Vagina (tissue), 2 donors: ENCODE data around the gene NSUN7. TPM values are rescaled to one million over a fixed set of nuclear protein-coding genes. Genes with fewer than 3 reads are reported as not detected.
A peak's percentile ranks its signal among the peaks of the same experiment; 100 is the strongest.

Experiments used
- DNase-seq, 2 donors: peaks; one replicate each; pipeline ENCODE4 v3.0.0-alpha.2; 2017; ENCODE audit errors: extremely low spot score in 2 of 2
- H3K27ac ChIP-seq: fragments of 200-600 bp; sonication (generic); one replicate; pipeline ENCODE4 v1.5.1; 2019
- H3K27me3 ChIP-seq: fragments of 200-600 bp; sonication (generic); one replicate; pipeline ENCODE4 v1.5.1; 2019
- H3K36me3 ChIP-seq, 2 donors: fragments of 200-600 bp; sonication (generic); one replicate each; pipeline ENCODE4 v1.5.1; 2017 to 2019
- H3K4me1 ChIP-seq: fragments of 200-600 bp; sonication (generic); one replicate; pipeline ENCODE4 v1.5.1; 2019
- H3K4me3 ChIP-seq, 2 donors: fragments of 200-600 bp; sonication (generic); 1 replicate in 1 of 2; 2 replicates in 1 of 2; pipeline ENCODE4 v1.5.1; 2016 to 2019
- H3K9me3 ChIP-seq: fragments of 200-600 bp; sonication (generic); one replicate; pipeline ENCODE4 v1.5.1; 2019
- POLR2A ChIP-seq, 2 donors: fragments of 450-650 bp; IDR thresholded peaks; one replicate each; pipeline ENCODE4 v1.6.1; 2017; ENCODE audit warnings: antibody characterized with exemption in 2 of 2, mild to moderate bottlenecking in 2 of 2, moderate library complexity in 2 of 2
- POLR2AphosphoS5 ChIP-seq, 2 donors: sonication (generic); formaldehyde crosslinking; IDR thresholded peaks; one replicate each; pipeline ENCODE4 v1.9.0; 2017; ENCODE audit warnings: antibody characterized with exemption in 2 of 2, mild to moderate bottlenecking in 2 of 2, low read depth in 1 of 2; ENCODE audit not compliant: insufficient read depth in 1 of 2
- intact Hi-C: fragments of 100-400 bp; cut with DNase I; formaldehyde crosslinking; loops from one replicate; pipeline ENCODE4 v1.15.1; 2023
- small RNA-seq: library from RNA; depleted of rRNA; stranded (forward); fragments of <200 nt; gene quantifications from one replicate; pipeline ENCODE3, GENCODE V24; 2016
- total RNA-seq: library from RNA; depleted of rRNA; stranded (reverse); fragments of >200 nt; gene quantifications from one replicate; pipeline ENCODE4 v1.2.3, GENCODE V29; 2016
- TF ChIP-seq, protein P1 (sequence below), 3 experiments: fragments of 450-650 bp in 2 of 3; fragments of 200-600 bp in 1 of 3; sonication (generic) in 1 of 3; IDR thresholded peaks; one replicate each; pipeline ENCODE4 v1.5.1; 2017 to 2019; ENCODE audit warnings: antibody characterized with exemption in 3 of 3, mild to moderate bottlenecking in 2 of 3, moderate library complexity in 2 of 3

Gene NSUN7
- total RNA-seq, 1 donor from 2014 or later: 5.6 TPM

DNA sequence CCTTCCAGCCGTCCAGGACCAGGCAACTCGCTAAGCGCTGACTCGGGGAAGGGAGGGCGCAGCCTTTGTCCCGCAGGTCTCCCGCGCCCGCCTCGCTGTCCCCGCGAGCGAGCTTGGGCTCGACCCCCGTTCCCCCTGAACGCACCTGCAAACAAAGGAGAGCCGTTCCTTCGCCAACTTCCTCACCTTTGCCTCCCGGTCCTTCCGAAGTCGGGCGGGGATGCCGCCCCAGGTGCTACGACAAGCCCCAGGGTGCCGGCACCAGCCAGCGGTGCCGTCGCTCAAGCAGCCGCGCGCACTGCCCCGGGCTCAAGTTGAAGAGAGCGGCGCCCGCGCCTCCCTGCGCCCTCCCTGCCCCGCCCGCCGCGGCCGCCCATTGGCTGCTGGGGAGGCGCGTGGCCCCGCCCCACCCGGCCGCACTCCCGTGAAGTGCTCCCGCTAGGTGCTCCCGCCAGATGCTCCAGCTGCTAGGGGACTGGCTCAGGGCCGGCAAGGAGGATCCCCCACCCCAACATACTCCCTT, 107.1 kb downstream of the NSUN7 start:
- TF ChIP-seq POLR2AphosphoS5 (IDR thresholded peaks at IDR 0.05; ENCODE audit: insufficient read depth in 1 of 2, low read depth in 1 of 2) (no peak), POLR2A (IDR thresholded peaks at IDR 0.05) (no peak)
- TF ChIP-seq, protein P1, sequence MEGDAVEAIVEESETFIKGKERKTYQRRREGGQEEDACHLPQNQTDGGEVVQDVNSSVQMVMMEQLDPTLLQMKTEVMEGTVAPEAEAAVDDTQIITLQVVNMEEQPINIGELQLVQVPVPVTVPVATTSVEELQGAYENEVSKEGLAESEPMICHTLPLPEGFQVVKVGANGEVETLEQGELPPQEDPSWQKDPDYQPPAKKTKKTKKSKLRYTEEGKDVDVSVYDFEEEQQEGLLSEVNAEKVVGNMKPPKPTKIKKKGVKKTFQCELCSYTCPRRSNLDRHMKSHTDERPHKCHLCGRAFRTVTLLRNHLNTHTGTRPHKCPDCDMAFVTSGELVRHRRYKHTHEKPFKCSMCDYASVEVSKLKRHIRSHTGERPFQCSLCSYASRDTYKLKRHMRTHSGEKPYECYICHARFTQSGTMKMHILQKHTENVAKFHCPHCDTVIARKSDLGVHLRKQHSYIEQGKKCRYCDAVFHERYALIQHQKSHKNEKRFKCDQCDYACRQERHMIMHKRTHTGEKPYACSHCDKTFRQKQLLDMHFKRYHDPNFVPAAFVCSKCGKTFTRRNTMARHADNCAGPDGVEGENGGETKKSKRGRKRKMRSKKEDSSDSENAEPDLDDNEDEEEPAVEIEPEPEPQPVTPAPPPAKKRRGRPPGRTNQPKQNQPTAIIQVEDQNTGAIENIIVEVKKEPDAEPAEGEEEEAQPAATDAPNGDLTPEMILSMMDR (IDR thresholded peaks at IDR 0.05): no peak
- Histone ChIP-seq H3K27me3 (no peaks in the 10 kb centered on the region), H3K4me3 (peak overlapping the region; percentile 21 to 34), H3K9me3 (no peaks in the 10 kb centered on the region), H3K36me3 (no peaks in the 10 kb centered on the region), H3K27ac (no peak overlapping the region), H3K4me1 (peaks cover 6% of the 10 kb centered on the region)
- intact Hi-C loops: no loop called here
- no peak for DNase-seq

DNA sequence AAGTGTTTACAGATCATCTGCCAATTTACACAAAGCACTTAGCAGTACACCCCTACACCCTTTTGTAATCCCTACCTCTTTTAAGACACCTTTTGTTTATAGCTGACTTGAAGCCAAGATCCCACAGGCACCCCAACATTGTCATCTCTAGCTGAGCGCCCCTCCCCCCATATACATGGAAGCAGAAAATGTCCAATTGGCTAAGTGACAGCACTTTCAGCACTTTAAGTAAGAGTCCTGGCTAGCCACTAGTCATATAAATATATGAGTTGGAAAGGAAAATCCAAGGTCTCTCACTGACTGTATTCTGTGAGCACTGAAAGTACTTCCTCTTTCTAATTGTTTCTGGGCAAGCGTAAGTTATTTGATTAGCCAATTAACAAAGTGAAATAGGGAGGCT, 108.2 kb downstream of the NSUN7 start:
- no peaks in the 10 kb centered on the region for H3K27me3 ChIP-seq
- H3K4me1 ChIP-seq: peaks cover 6% of the 10 kb centered on the region
- no peak overlapping the region for H3K4me3 ChIP-seq
- H3K9me3 ChIP-seq: no peaks in the 10 kb centered on the region
- intact Hi-C loops: no loop called here
- TF ChIP-seq POLR2AphosphoS5 (IDR thresholded peaks at IDR 0.05; ENCODE audit: insufficient read depth in 1 of 2, low read depth in 1 of 2): no peak
- TF ChIP-seq, protein P1 (IDR thresholded peaks at IDR 0.05): no peak
- TF ChIP-seq POLR2A (IDR thresholded peaks at IDR 0.05): no peak
- no peaks in the 10 kb centered on the region for H3K36me3 ChIP-seq
- no peak for DNase-seq
- no peak overlapping the region for H3K27ac ChIP-seq

DNA sequence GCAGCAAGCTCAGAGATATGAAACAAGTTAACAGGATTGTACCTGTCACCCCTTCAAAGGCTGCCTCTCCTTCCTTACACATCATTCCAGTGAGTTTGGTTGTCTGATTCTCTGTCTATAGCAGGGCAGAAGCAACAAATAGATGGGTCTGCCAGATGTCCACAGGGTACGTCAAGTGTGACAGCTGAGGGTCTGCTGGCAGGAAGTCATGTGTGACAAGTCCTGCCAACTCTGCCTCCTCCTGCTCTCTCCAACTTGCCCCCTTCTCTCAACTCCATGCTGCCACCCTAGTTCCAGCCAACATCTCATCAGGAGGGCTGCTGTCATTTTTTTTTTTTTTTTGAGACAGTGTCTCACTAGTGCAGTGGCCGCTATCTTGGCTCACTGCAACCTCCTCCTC, 109.2 kb downstream of the NSUN7 start:
- Histone ChIP-seq H3K4me1 (peaks cover 6% of the 10 kb centered on the region), H3K27ac (no peak overlapping the region), H3K4me3 (no peak overlapping the region), H3K9me3 (no peaks in the 10 kb centered on the region), H3K27me3 (no peaks in the 10 kb centered on the region), H3K36me3 (no peaks in the 10 kb centered on the region)
- DNase-seq: no peak
- TF ChIP-seq POLR2A (IDR thresholded peaks at IDR 0.05): no peak
- TF ChIP-seq, protein P1 (IDR thresholded peaks at IDR 0.05): no peak
- no peak for TF ChIP-seq POLR2AphosphoS5 (IDR thresholded peaks at IDR 0.05; ENCODE audit: insufficient read depth in 1 of 2, low read depth in 1 of 2)
- intact Hi-C loops: no loop called here

Small RNAs within 50 kb of the gene (small RNA-seq; reads per million reads assigned to genes)
- gene RF00019: not detected

Other genes starting within 250 kb of the NSUN7 start
- gene RBM47, start 120.1 kb upstream of the NSUN7 start, total RNA-seq: 61.1 TPM